Fibroblast of mammary gland (primary cell): Measurements from ENCODE around the gene FBXW7.

Experiments
- DNase-seq: peaks from one replicate; pipeline ENCODE4 v3.0.0-alpha.2; 2010; ENCODE audit warnings: low read depth
- H3K4me3 ChIP-seq: 2 replicates; pipeline ENCODE4 v1.5.1; 2011; ENCODE audit warnings: low read depth, mild to moderate bottlenecking, low read length, moderate library complexity; ENCODE audit not compliant: control insufficient read depth
- CTCF ChIP-seq: conservative IDR thresholded peaks from 2 replicates; pipeline ENCODE4 v1.5.1; 2011; ENCODE audit warnings: low read depth, low read length, inconsistent platforms; ENCODE audit not compliant: control insufficient read depth, insufficient read depth

The FBXW7 gene

DNA sequence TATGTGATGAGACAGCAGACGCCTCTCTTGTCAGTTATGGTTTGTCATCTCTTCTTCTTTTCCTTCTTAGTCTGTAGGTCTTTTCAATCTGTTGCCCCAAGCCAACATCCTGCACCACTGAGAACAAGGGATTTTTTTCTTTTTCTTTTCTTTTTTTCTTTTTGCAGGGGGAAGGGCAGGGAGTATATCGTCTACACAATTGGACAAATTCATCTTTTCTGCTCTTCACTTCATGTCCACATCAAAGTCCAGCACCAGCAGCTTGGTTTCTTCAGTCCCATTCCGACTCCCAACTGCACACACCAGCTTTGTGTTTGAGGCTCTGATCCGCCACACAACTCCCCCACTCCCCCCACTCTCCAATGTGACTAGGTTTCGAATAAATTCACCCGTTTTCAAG is 213.2 kb downstream of the FBXW7 start:
- DNase-seq, result no peak
- no peak for TF ChIP-seq CTCF
- H3K4me3 ChIP-seq, result no peak overlapping the region

- no peak for TF ChIP-seq CTCF
- no peak for DNase-seq
- no peak overlapping the region for H3K4me3 ChIP-seq
These were observed 214.0 kb downstream of the FBXW7 start for GRCh38 chr4:152321923-152322322.

- no peak for TF ChIP-seq CTCF
- H3K4me3 ChIP-seq, result no peak overlapping the region
- no peak for DNase-seq
These were observed 214.5 kb downstream of the FBXW7 start for GRCh38 chr4:152321398-152321797.

DNA sequence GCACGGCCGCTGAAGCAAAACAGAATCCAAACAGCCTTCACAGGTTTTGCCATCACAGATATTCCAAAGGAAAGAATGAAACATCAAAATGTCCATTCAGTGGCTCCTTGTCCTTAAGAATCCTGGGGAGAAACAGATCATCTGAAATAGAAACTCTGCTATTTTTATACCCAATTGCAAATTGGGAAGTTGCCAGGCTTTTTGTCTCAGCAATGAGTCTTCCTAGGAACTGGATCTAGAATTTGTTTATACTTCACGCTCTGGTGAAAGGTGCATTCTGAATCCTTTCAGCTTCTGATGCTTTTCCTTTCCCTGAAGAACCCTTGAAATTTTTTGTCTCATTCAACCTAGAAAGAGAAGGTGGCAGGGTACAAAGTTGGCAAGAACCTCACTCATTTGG is 218.9 kb downstream of the FBXW7 start:
- peak; percentile 42 for DNase-seq

GRCh38 chr4:152310257-152310656 is 225.6 kb downstream of the FBXW7 start:
- no peak for DNase-seq
- no peak for TF ChIP-seq CTCF
- H3K4me3 ChIP-seq, result no peak overlapping the region

More for the DNA sequence above, 218.9 kb downstream of the FBXW7 start:
- no peak overlapping the region for H3K4me3 ChIP-seq
- no peak for TF ChIP-seq CTCF

GRCh38 chr4:152309418-152309817 is 226.5 kb downstream of the FBXW7 start:
- TF ChIP-seq CTCF, result no peak
- H3K4me3 ChIP-seq, result no peak overlapping the region
- no peak for DNase-seq

DNA sequence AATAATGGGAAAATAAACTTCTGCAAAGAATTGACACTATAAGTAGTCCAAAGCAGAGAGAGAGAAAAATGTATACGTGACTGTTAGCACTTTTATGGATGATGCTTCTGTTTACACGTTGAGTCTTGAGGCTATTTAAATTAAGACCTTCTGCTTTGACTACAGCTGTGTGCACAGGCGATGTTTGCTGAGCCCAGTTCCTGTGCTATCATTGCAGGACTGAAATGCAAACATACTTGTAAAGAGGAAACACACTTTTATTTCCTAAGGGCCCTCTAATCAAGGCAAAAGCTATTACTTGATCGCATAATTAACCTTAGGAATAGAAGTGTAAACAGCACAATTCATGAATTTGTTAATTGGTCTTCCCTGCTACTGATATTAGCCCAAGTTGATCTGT is 226.9 kb downstream of the FBXW7 start:
- no peak for TF ChIP-seq CTCF
- DNase-seq, result no peak
- H3K4me3 ChIP-seq, result no peak overlapping the region
